Measurements from ENCODE around the gene MAP6. TPM values are rescaled to one million over a fixed set of nuclear protein-coding genes. Genes with fewer than 3 reads are reported as not detected.

The MAP6 gene
- total RNA-seq, 1 experiment from 2014 or later = not detected

GRCh38 chr11:75642402-75643113 is 26.3 kb downstream of the MAP6 start:
- Histone ChIP-seq H2AFZ (ENCODE audit: low read depth, low read length, poor library complexity, severe bottlenecking) (no peak overlapping the region), H3K79me2 (ENCODE audit: insufficient read depth, low read length) (no peaks in the 10 kb centered on the region), H4K20me1 (ENCODE audit: insufficient read depth) (no peaks in the 10 kb centered on the region), H3K4me2 (ENCODE audit: low read length) (no peak overlapping the region), H3K9me2 (ENCODE audit: insufficient read depth) (no peaks in the 10 kb centered on the region), H3K9ac (ENCODE audit: low read length) (no peak overlapping the region), H3K4me1 (ENCODE audit: control insufficient read depth in 1 of 2, insufficient read depth in 2 of 2, low read length in 2 of 2) (no peaks in the 10 kb centered on the region), H3K36me3 (ENCODE audit: control insufficient read depth in 1 of 2, insufficient read depth in 2 of 2, low read length in 2 of 2) (no peaks in the 10 kb centered on the region), H3K9me3 (ENCODE audit: control insufficient read depth in 1 of 2, insufficient read depth in 1 of 2, low read depth in 1 of 2, low read length in 2 of 2) (no peaks in the 10 kb centered on the region), H3K27me3 (ENCODE audit: insufficient read depth, low read length) (no peaks in the 10 kb centered on the region), H3K4me3 (replicated peaks in 1 of 2; ENCODE audit: low read depth in 1 of 2, low read length in 2 of 2) (no peak overlapping the region), H3K27ac (ENCODE audit: low read depth, low read length) (no peak overlapping the region)
- DNase-seq (ENCODE audit: low read depth, low spot score) = no peak
- no peak for ATAC-seq
- TF ChIP-seq JUND (IDR thresholded peaks at IDR 0.05) = no peak
- TF ChIP-seq SRF (IDR thresholded peaks at IDR 0.05; ENCODE audit: low read depth) = no peak
- no peak for TF ChIP-seq EZH2 (IDR thresholded peaks at IDR 0.05)
- TF ChIP-seq SIN3A (IDR thresholded peaks at IDR 0.05; ENCODE audit: low read depth) = no peak
- TF ChIP-seq SP1 (IDR thresholded peaks at IDR 0.05; ENCODE audit: low read depth) = no peak
- TF ChIP-seq CEBPB (IDR thresholded peaks at IDR 0.05; ENCODE audit: low read depth) = no peak
- no peak for TF ChIP-seq ELF1 (IDR thresholded peaks at IDR 0.05; ENCODE audit: borderline replicate concordance, low read depth)
- TF ChIP-seq FOSL1 (IDR thresholded peaks at IDR 0.05; ENCODE audit: low read depth) = no peak
- no peak for TF ChIP-seq TCF7L2 (IDR thresholded peaks at IDR 0.05; ENCODE audit: borderline replicate concordance, extremely low read depth, insufficient read depth, insufficient read length)
- ChIA-PET POLR2A (no interaction called here), RAD21 (ENCODE audit: low non-redundant PET in 1 of 2, low total read pairs in 2 of 2, uncharacterized antibody in 2 of 2, unreplicated experiment in 2 of 2) (no interaction called here), CTCF (interaction anchor here (1.3 kb wide), 1 partner anchor 45 kb away, joined by 3 read pairs; no protein-coding TSS in a partner anchor)
- BruUV-seq (replicated peaks) = no TSS peak
- intact Hi-C loops (cut with micrococcal nuclease) = no loop called here

- Histone ChIP-seq H3K27me3 (ENCODE audit: insufficient read depth, low read length) (peaks cover 11% of the 10 kb centered on the region), H3K36me3 (ENCODE audit: control insufficient read depth in 1 of 2, insufficient read depth in 2 of 2, low read length in 2 of 2) (no peaks in the 10 kb centered on the region), H3K9me2 (ENCODE audit: insufficient read depth) (no peaks in the 10 kb centered on the region), H3K4me3 (replicated peaks in 1 of 2; ENCODE audit: low read depth in 1 of 2, low read length in 2 of 2) (no peak overlapping the region), H4K20me1 (ENCODE audit: insufficient read depth) (no peaks in the 10 kb centered on the region), H3K79me2 (ENCODE audit: insufficient read depth, low read length) (no peaks in the 10 kb centered on the region), H3K4me1 (ENCODE audit: control insufficient read depth in 1 of 2, insufficient read depth in 2 of 2, low read length in 2 of 2) (no peaks in the 10 kb centered on the region), H3K9ac (ENCODE audit: low read length) (no peak overlapping the region), H2AFZ (ENCODE audit: low read depth, low read length, poor library complexity, severe bottlenecking) (no peak overlapping the region), H3K4me2 (ENCODE audit: low read length) (no peak overlapping the region), H3K27ac (ENCODE audit: low read depth, low read length) (no peak overlapping the region), H3K9me3 (ENCODE audit: control insufficient read depth in 1 of 2, insufficient read depth in 1 of 2, low read depth in 1 of 2, low read length in 2 of 2) (no peaks in the 10 kb centered on the region)
- ChIA-PET POLR2A (no interaction called here), CTCF (no interaction called here), RAD21 (ENCODE audit: low non-redundant PET in 1 of 2, low total read pairs in 2 of 2, uncharacterized antibody in 2 of 2, unreplicated experiment in 2 of 2) (no interaction called here)
- BruUV-seq (replicated peaks) = no TSS peak
- no peak for DNase-seq (ENCODE audit: low read depth, low spot score)
- intact Hi-C loops (cut with micrococcal nuclease) = no loop called here
- no peak for ATAC-seq
- no peak for TF ChIP-seq FOSL1 (IDR thresholded peaks at IDR 0.05; ENCODE audit: low read depth)
- no peak for TF ChIP-seq EZH2 (IDR thresholded peaks at IDR 0.05)
- TF ChIP-seq ZFX (IDR thresholded peaks at IDR 0.05) = no peak
- no peak for TF ChIP-seq POLR2AphosphoS5 (IDR thresholded peaks at IDR 0.05; ENCODE audit: low read depth, low read length)
- TF ChIP-seq POLR2A (IDR thresholded peaks at IDR 0.05; ENCODE audit: borderline replicate concordance, extremely low read depth, insufficient read depth, insufficient read length) = no peak
- TF ChIP-seq YY1 (IDR thresholded peaks at IDR 0.05; ENCODE audit: extremely low read depth, insufficient replicate concordance, low read depth, low read length) = no peak
- no peak for TF ChIP-seq EGR1 (IDR thresholded peaks at IDR 0.05; ENCODE audit: low read depth)
- TF ChIP-seq ZBTB33 (IDR thresholded peaks at IDR 0.05; ENCODE audit: extremely low read depth, insufficient replicate concordance, low read length) = no peak
- no peak for TF ChIP-seq SRF (IDR thresholded peaks at IDR 0.05; ENCODE audit: low read depth)
- no peak for TF ChIP-seq SP1 (IDR thresholded peaks at IDR 0.05; ENCODE audit: low read depth)
- TF ChIP-seq EZH2phosphoT487 (IDR thresholded peaks at IDR 0.05; ENCODE audit: borderline replicate concordance) = no peak
- TF ChIP-seq CTCF (IDR thresholded peaks at IDR 0.05 in 2 of 3, conservative IDR thresholded peaks at IDR 0.05 in 1 of 3; ENCODE audit: borderline replicate concordance in 1 of 3, insufficient read depth in 1 of 3, low read depth in 2 of 3, low read length in 2 of 3) = no peak
- no peak for TF ChIP-seq MAX (IDR thresholded peaks at IDR 0.05)
These were observed 29.1 kb downstream of the MAP6 start for GRCh38 chr11:75639762-75640181.
